ENCODE data around the gene NCL.
"Not testable (repeated sequence)": the region's sequence is repeated elsewhere in the genome, so short reads cannot be mapped to it uniquely, and the experiment has no call there.

The NCL gene

GRCh38 chr2:231449503-231450054, 14.7 kb downstream of the NCL start:
- H3K4me1 ChIP-seq (ENCODE audit: control extremely low read depth in 1 of 4, control insufficient read depth in 4 of 4, insufficient read depth in 4 of 4, low read length in 3 of 4), result peaks cover 0 to 2% (median 0%) of the 10 kb centered on the region in 4 experiments
- H3K9me3 ChIP-seq (ENCODE audit: control extremely low read depth in 1 of 5, control insufficient read depth in 4 of 5, insufficient read depth in 2 of 5, low read depth in 1 of 5, low read length in 4 of 5), result no peaks in the 10 kb centered on the region
- ChIA-PET POLR2A (no interaction called here), CTCF (no interaction called here)
- no peak overlapping the region for H3K27ac ChIP-seq (ENCODE audit: insufficient read depth in 1 of 2, low read depth in 1 of 2, low read length in 2 of 2, poor library complexity in 1 of 2, severe bottlenecking in 2 of 2)
- DNase-seq, result no peak
- peaks cover 3 to 29% (median 15%) of the 10 kb centered on the region in 4 experiments for H3K36me3 ChIP-seq (ENCODE audit: control insufficient read depth in 4 of 4, insufficient read depth in 4 of 4, low read length in 3 of 4)
- H3K4me3 ChIP-seq (ENCODE audit: control insufficient read depth in 1 of 7, extremely low read depth in 1 of 7, insufficient read depth in 4 of 7, low read depth in 2 of 7, low read length in 6 of 7), result no peak overlapping the region
- no peaks in the 10 kb centered on the region for H3K27me3 ChIP-seq (replicated peaks in 2 of 5; ENCODE audit: control insufficient read depth in 4 of 5, insufficient read depth in 5 of 5, low read length in 4 of 5)
- 100% methylated on average over 1 of the region's 4 CpGs for WGBS (ENCODE audit: insufficient coverage)

- 94% methylated on average over 13 of the region's 13 CpGs for WGBS (ENCODE audit: insufficient coverage)
- ChIA-PET CTCF (interaction anchor here (0.7 kb wide), 1 partner anchor 594 kb away, joined by 3 read pairs; no protein-coding TSS in a partner anchor), POLR2A (no interaction called here)
- H3K9me3 ChIP-seq (ENCODE audit: control extremely low read depth in 1 of 5, control insufficient read depth in 4 of 5, insufficient read depth in 2 of 5, low read depth in 1 of 5, low read length in 4 of 5), result peaks cover 0 to 4% (median 0%) of the 10 kb centered on the region in 5 experiments
- H3K4me1 ChIP-seq (ENCODE audit: control extremely low read depth in 1 of 4, control insufficient read depth in 4 of 4, insufficient read depth in 4 of 4, low read length in 3 of 4), result no peaks in the 10 kb centered on the region
- no peak overlapping the region for H3K27ac ChIP-seq (ENCODE audit: insufficient read depth in 1 of 2, low read depth in 1 of 2, low read length in 2 of 2, poor library complexity in 1 of 2, severe bottlenecking in 2 of 2)
- no peak for DNase-seq
- H3K27me3 ChIP-seq (replicated peaks in 2 of 5; ENCODE audit: control insufficient read depth in 4 of 5, insufficient read depth in 5 of 5, low read length in 4 of 5), result no peaks in the 10 kb centered on the region
- H3K4me3 ChIP-seq (ENCODE audit: control insufficient read depth in 1 of 7, extremely low read depth in 1 of 7, insufficient read depth in 4 of 7, low read depth in 2 of 7, low read length in 6 of 7), result no peak overlapping the region
- no peaks in the 10 kb centered on the region for H3K36me3 ChIP-seq (ENCODE audit: control insufficient read depth in 4 of 4, insufficient read depth in 4 of 4, low read length in 3 of 4)
Observed at GRCh38 chr2:231436957-231437356, 27.3 kb downstream of the NCL start.

- H3K27me3 ChIP-seq (replicated peaks in 2 of 5; ENCODE audit: control insufficient read depth in 4 of 5, insufficient read depth in 5 of 5, low read length in 4 of 5), result no peaks in the 10 kb centered on the region
- H3K4me1 ChIP-seq (ENCODE audit: control extremely low read depth in 1 of 4, control insufficient read depth in 4 of 4, insufficient read depth in 4 of 4, low read length in 3 of 4), result no peaks in the 10 kb centered on the region
- ChIA-PET POLR2A (interaction anchor here (0.6 kb wide), 1 partner anchor 20 kb away, joined by 4 read pairs; no protein-coding TSS in a partner anchor), CTCF (no interaction called here)
- H3K4me3 ChIP-seq (ENCODE audit: control insufficient read depth in 1 of 7, extremely low read depth in 1 of 7, insufficient read depth in 4 of 7, low read depth in 2 of 7, low read length in 6 of 7), result no peak overlapping the region
- no peak overlapping the region for H3K27ac ChIP-seq (ENCODE audit: insufficient read depth in 1 of 2, low read depth in 1 of 2, low read length in 2 of 2, poor library complexity in 1 of 2, severe bottlenecking in 2 of 2)
- peaks cover 0 to 10% (median 8%) of the 10 kb centered on the region in 5 experiments for H3K9me3 ChIP-seq (ENCODE audit: control extremely low read depth in 1 of 5, control insufficient read depth in 4 of 5, insufficient read depth in 2 of 5, low read depth in 1 of 5, low read length in 4 of 5)
- DNase-seq, result no peak
- no peaks in the 10 kb centered on the region for H3K36me3 ChIP-seq (ENCODE audit: control insufficient read depth in 4 of 4, insufficient read depth in 4 of 4, low read length in 3 of 4)
- 92% methylated on average over 8 of the region's 8 CpGs for WGBS (ENCODE audit: insufficient coverage)
Observed at GRCh38 chr2:231433990-231434389, 30.3 kb downstream of the NCL start.

GRCh38 chr2:231431606-231432005, 32.7 kb downstream of the NCL start:
- no peak overlapping the region for H3K27ac ChIP-seq (ENCODE audit: insufficient read depth in 1 of 2, low read depth in 1 of 2, low read length in 2 of 2, poor library complexity in 1 of 2, severe bottlenecking in 2 of 2)
- DNase-seq, result no peak
- H3K36me3 ChIP-seq (ENCODE audit: control insufficient read depth in 4 of 4, insufficient read depth in 4 of 4, low read length in 3 of 4), result no peaks in the 10 kb centered on the region
- H3K27me3 ChIP-seq (replicated peaks in 2 of 5; ENCODE audit: control insufficient read depth in 4 of 5, insufficient read depth in 5 of 5, low read length in 4 of 5), result no peaks in the 10 kb centered on the region
- peaks cover 0 to 10% (median 8%) of the 10 kb centered on the region in 5 experiments for H3K9me3 ChIP-seq (ENCODE audit: control extremely low read depth in 1 of 5, control insufficient read depth in 4 of 5, insufficient read depth in 2 of 5, low read depth in 1 of 5, low read length in 4 of 5)
- WGBS (ENCODE audit: insufficient coverage), result 96% methylated on average over 2 of the region's 4 CpGs
- H3K4me3 ChIP-seq (ENCODE audit: control insufficient read depth in 1 of 7, extremely low read depth in 1 of 7, insufficient read depth in 4 of 7, low read depth in 2 of 7, low read length in 6 of 7), result no peak overlapping the region
- no peaks in the 10 kb centered on the region for H3K4me1 ChIP-seq (ENCODE audit: control extremely low read depth in 1 of 4, control insufficient read depth in 4 of 4, insufficient read depth in 4 of 4, low read length in 3 of 4)
- CTCF ChIA-PET, result no interaction called here
- POLR2A ChIA-PET, result no interaction called here

GRCh38 chr2:231430437-231430836, 33.8 kb downstream of the NCL start:
- ChIA-PET CTCF (interaction anchor here (0.9 kb wide), 1 partner anchor 22 kb away, joined by 3 read pairs; no protein-coding TSS in a partner anchor), POLR2A (interaction anchor here (0.6 kb wide), 2 partner anchors 235 to 1936 kb away, joined by 3 to 5 read pairs; no protein-coding TSS in a partner anchor)
- not testable (repeated sequence) for H3K27ac ChIP-seq (ENCODE audit: insufficient read depth in 1 of 2, low read depth in 1 of 2, low read length in 2 of 2, poor library complexity in 1 of 2, severe bottlenecking in 2 of 2); DNase-seq; H3K4me1 ChIP-seq (ENCODE audit: control extremely low read depth in 1 of 4, control insufficient read depth in 4 of 4, insufficient read depth in 4 of 4, low read length in 3 of 4); H3K27me3 ChIP-seq (replicated peaks in 2 of 5; ENCODE audit: control insufficient read depth in 4 of 5, insufficient read depth in 5 of 5, low read length in 4 of 5); H3K36me3 ChIP-seq (ENCODE audit: control insufficient read depth in 4 of 4, insufficient read depth in 4 of 4, low read length in 3 of 4); H3K4me3 ChIP-seq (ENCODE audit: control insufficient read depth in 1 of 7, extremely low read depth in 1 of 7, insufficient read depth in 4 of 7, low read depth in 2 of 7, low read length in 6 of 7)
- H3K9me3 ChIP-seq (ENCODE audit: control extremely low read depth in 1 of 5, control insufficient read depth in 4 of 5, insufficient read depth in 2 of 5, low read depth in 1 of 5, low read length in 4 of 5), result peaks cover 0 to 10% (median 8%) of the 10 kb centered on the region in 5 experiments
- 83% methylated on average over 1 of the region's 4 CpGs for WGBS (ENCODE audit: insufficient coverage)

GRCh38 chr2:231429901-231430300, 34.4 kb downstream of the NCL start:
- H3K36me3 ChIP-seq (ENCODE audit: control insufficient read depth in 4 of 4, insufficient read depth in 4 of 4, low read length in 3 of 4), result no peaks in the 10 kb centered on the region
- H3K4me1 ChIP-seq (ENCODE audit: control extremely low read depth in 1 of 4, control insufficient read depth in 4 of 4, insufficient read depth in 4 of 4, low read length in 3 of 4), result no peaks in the 10 kb centered on the region
- H3K27me3 ChIP-seq (replicated peaks in 2 of 5; ENCODE audit: control insufficient read depth in 4 of 5, insufficient read depth in 5 of 5, low read length in 4 of 5), result no peaks in the 10 kb centered on the region
- peaks cover 0 to 10% (median 8%) of the 10 kb centered on the region in 5 experiments for H3K9me3 ChIP-seq (ENCODE audit: control extremely low read depth in 1 of 5, control insufficient read depth in 4 of 5, insufficient read depth in 2 of 5, low read depth in 1 of 5, low read length in 4 of 5)
- 93% methylated on average over 2 of the region's 3 CpGs for WGBS (ENCODE audit: insufficient coverage)
- no peak overlapping the region for H3K27ac ChIP-seq (ENCODE audit: insufficient read depth in 1 of 2, low read depth in 1 of 2, low read length in 2 of 2, poor library complexity in 1 of 2, severe bottlenecking in 2 of 2)
- peak in 1 of 3 donors; percentile 42 for DNase-seq
- POLR2A ChIA-PET, result no interaction called here
- CTCF ChIA-PET, result interaction anchor here (0.9 to 1.1 kb wide), 2 partner anchors 22 to 325 kb away, joined by 3 read pairs; no protein-coding TSS in a partner anchor
- no peak overlapping the region for H3K4me3 ChIP-seq (ENCODE audit: control insufficient read depth in 1 of 7, extremely low read depth in 1 of 7, insufficient read depth in 4 of 7, low read depth in 2 of 7, low read length in 6 of 7)

- 97% methylated on average over 4 of the region's 6 CpGs for WGBS (ENCODE audit: insufficient coverage)
- POLR2A ChIA-PET, result no interaction called here
Observed at GRCh38 chr2:231429152-231429551, 35.1 kb downstream of the NCL start.

More at GRCh38 chr2:231429152-231429551, 35.1 kb downstream of the NCL start:
- Histone ChIP-seq H3K27ac (ENCODE audit: insufficient read depth in 1 of 2, low read depth in 1 of 2, low read length in 2 of 2, poor library complexity in 1 of 2, severe bottlenecking in 2 of 2) (no peak overlapping the region), H3K27me3 (replicated peaks in 2 of 5; ENCODE audit: control insufficient read depth in 4 of 5, insufficient read depth in 5 of 5, low read length in 4 of 5) (no peaks in the 10 kb centered on the region), H3K4me3 (ENCODE audit: control insufficient read depth in 1 of 7, extremely low read depth in 1 of 7, insufficient read depth in 4 of 7, low read depth in 2 of 7, low read length in 6 of 7) (no peak overlapping the region), H3K36me3 (ENCODE audit: control insufficient read depth in 4 of 4, insufficient read depth in 4 of 4, low read length in 3 of 4) (no peaks in the 10 kb centered on the region), H3K9me3 (ENCODE audit: control extremely low read depth in 1 of 5, control insufficient read depth in 4 of 5, insufficient read depth in 2 of 5, low read depth in 1 of 5, low read length in 4 of 5) (peaks cover 0 to 10% (median 8%) of the 10 kb centered on the region in 5 experiments), H3K4me1 (ENCODE audit: control extremely low read depth in 1 of 4, control insufficient read depth in 4 of 4, insufficient read depth in 4 of 4, low read length in 3 of 4) (no peaks in the 10 kb centered on the region)
- no peak for DNase-seq
- CTCF ChIA-PET, result interaction anchor here (0.8 to 1.2 kb wide), 4 partner anchors 11 to 325 kb away, joined by 3 read pairs; no protein-coding TSS in a partner anchor
